ENCODE data around the gene KMT2C.

The KMT2C gene

DNA sequence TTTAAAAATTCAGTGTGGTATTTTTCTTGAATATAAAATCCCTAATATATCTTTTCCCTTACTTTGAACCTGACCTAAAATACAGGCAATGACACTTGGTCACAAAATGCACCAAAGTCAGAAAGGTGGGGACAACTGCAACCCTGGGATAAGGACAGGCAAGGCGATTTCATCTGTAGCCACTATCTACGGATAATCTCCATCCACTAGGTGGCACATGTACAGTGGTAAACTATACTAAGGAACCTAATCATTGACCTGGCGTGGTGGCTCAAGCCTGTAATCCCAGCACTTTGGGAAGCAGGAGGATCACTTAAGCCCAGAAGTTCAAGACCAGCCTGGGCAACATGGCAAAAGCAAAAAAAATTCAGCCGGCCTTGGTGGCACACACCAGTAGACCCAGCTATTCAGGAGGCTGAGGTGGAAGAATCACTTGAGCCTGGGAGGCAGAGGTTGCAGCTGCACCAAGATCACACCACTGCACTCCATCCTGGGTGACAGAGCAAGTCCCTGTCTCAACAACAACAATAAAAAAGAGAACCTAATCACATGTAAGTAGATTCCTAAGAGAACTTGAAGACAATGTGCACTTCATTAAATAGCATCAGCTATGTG is 98.9 kb downstream of the KMT2C start:
- H3K27ac ChIP-seq: no peak overlapping the region
- TF ChIP-seq ZFX (IDR thresholded peaks at IDR 0.05): no peak
- TF ChIP-seq, protein P1, sequence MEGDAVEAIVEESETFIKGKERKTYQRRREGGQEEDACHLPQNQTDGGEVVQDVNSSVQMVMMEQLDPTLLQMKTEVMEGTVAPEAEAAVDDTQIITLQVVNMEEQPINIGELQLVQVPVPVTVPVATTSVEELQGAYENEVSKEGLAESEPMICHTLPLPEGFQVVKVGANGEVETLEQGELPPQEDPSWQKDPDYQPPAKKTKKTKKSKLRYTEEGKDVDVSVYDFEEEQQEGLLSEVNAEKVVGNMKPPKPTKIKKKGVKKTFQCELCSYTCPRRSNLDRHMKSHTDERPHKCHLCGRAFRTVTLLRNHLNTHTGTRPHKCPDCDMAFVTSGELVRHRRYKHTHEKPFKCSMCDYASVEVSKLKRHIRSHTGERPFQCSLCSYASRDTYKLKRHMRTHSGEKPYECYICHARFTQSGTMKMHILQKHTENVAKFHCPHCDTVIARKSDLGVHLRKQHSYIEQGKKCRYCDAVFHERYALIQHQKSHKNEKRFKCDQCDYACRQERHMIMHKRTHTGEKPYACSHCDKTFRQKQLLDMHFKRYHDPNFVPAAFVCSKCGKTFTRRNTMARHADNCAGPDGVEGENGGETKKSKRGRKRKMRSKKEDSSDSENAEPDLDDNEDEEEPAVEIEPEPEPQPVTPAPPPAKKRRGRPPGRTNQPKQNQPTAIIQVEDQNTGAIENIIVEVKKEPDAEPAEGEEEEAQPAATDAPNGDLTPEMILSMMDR (conservative IDR thresholded peaks at IDR 0.05): peak; percentile 80

DNA sequence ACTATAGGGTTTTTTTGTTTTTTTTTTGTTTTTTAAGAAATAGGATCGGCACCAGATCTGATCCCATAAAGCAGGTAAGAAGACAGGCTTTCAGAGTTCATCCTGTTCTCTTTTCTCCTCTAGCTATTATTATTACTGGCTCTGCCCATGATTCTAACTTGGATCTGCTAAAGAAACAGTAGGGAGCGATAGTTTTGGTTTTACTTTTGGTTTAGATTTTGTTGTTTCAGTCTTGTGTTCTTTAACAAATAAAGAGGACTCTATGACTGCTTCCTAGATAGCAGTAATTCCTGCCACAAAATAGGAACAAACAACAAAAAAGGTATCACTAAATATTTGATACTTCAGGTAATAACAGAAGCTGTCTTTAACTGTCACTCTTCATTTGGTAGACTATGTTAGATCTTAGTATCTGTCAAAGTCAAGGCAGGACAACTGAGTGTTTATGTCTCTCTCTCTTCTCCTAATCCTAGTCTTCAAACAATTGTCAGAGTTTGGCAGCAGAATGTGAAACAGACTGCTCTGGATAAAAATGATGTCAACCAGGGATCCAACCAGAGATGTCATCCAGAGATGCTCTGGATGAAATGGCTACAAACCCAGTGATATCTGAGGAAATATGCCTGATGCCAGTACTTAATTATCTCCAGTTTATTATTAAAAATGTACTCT is 99.8 kb downstream of the KMT2C start:
- H3K27ac ChIP-seq: no peak overlapping the region
- no peak for TF ChIP-seq ZFX (IDR thresholded peaks at IDR 0.05)
- TF ChIP-seq, protein P1 (conservative IDR thresholded peaks at IDR 0.05): no peak

DNA sequence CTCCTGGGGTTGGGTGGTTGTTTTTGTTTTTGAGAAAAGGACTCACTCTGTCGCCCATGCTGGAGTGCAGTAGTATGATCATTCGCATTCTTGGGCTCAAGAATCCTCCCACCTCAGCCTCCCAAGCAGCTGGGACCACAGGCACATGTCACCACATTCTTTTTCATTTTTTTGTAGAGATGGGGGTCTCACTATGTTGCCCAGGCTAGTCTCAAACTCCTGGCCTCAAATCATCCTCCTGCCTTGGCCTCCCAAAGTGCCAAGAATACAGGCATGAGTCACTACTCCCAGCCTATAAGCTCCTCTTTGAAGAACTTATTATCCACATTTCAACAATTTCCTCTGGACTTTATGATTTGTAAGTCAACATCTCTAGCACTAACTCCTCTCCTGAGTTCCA is 102.7 kb downstream of the KMT2C start:
- no peak overlapping the region for H3K27ac ChIP-seq
- TF ChIP-seq, protein P1 (conservative IDR thresholded peaks at IDR 0.05): no peak
- TF ChIP-seq ZFX (IDR thresholded peaks at IDR 0.05): no peak

DNA sequence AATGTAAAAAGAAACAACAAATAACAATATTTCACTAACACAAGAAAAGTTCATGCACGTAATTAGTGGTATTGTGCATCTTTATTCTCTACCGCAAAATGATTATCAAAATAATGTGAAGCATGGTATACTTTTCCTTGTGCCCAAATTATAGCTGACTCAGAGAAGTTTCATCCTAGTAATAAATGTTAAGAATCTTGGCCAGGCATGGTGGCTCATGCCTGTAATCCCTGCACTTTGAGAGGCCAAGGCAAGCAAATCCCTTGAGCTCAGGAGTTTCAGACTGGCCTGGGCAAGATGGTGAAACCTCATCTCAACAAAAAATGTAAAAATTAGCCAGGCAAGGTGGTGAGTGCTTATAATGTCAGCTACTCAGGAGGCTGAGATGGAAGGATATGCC is 105.0 kb downstream of the KMT2C start:
- TF ChIP-seq, protein P1 (conservative IDR thresholded peaks at IDR 0.05): no peak
- TF ChIP-seq ZFX (IDR thresholded peaks at IDR 0.05): no peak
- peak overlapping the region; percentile 55 for H3K27ac ChIP-seq

DNA sequence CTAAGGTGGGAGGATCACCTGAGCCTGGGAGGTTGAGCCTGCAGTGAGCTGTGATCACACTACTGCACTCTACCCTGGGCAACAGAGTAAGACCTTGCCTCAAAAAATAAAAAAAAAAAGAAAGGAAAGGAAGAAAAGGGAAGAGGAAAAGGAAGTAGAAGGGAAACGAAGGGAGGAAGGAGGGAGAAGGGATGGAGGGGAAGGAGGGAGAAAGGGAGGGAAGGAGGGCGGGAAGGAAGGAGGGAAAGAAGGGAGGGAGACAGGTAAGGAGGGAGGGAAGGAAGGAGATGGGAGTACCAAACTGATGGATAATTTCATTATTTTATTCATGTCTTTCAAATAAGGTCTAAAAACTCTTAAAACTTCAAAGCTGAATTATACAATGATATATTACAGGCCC is 106.3 kb downstream of the KMT2C start:
- H3K27ac ChIP-seq: no peak overlapping the region
- TF ChIP-seq ZFX (IDR thresholded peaks at IDR 0.05): no peak
- TF ChIP-seq, protein P1 (conservative IDR thresholded peaks at IDR 0.05): no peak

DNA sequence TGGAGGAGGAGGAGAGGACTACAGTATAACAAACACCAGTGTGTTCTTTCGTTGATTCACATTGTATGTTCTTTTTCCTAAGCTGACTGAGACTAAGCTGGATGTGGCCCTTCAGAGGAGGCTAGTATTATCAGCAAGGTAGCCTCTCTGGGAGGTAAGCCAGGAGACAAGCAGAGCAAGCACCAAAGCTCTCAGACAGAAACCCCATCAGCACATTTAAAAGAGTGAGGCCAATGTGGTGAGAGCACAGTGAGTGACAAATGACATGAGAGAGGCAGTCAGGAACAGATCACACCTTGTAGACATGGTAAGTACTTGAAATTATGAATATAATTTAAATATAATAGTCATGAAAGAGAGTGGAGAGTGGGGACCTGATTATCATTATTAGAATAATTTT is 107.6 kb downstream of the KMT2C start:
- TF ChIP-seq ZFX (IDR thresholded peaks at IDR 0.05): no peak
- TF ChIP-seq, protein P1 (conservative IDR thresholded peaks at IDR 0.05): no peak
- H3K27ac ChIP-seq: no peak overlapping the region

DNA sequence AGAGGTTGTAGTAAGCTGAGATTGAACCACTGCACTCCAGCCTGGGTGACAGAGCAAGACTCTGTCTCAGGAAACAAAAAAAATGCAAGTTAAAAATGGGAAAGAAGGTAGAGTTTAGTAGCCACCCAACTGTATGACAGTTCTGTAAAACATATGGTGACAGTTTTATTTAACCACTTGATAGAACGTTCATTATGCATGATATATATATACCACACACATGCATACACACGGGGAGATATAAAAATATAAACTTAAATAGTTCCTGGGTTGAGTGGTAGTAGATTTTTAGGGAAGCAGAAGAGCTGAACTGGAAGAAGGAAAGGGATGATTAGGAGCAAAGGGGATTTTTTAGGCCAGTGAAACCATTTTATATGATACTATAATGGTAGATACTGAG is 120.0 kb downstream of the KMT2C start:
- no peak for TF ChIP-seq ZFX (IDR thresholded peaks at IDR 0.05)
- TF ChIP-seq, protein P1 (conservative IDR thresholded peaks at IDR 0.05): no peak
- H3K27ac ChIP-seq: no peak overlapping the region
